ENCODE measurements around the gene TENM3.

TENM3 gene

GRCh38 chr4:182700362-182701160 is 457.4 kb downstream of the TENM3 start:
- Mint-ChIP-seq H3K4me1 (ENCODE audit: low read depth in 2 of 2) (no peaks in the 10 kb centered on the region), H3K36me3 (ENCODE audit: insufficient read depth) (no peaks in the 10 kb centered on the region), H3K27ac (no peak overlapping the region), H3K27me3 (peaks cover 2% of the 10 kb centered on the region in 2 donors), H3K4me3 (no peak overlapping the region), H3K9me3 (no peaks in the 10 kb centered on the region)
- DNase-seq (no peak), ATAC-seq (replicated peaks) (no peak)

- Mint-ChIP-seq H3K4me3 (no peak overlapping the region), H3K36me3 (ENCODE audit: insufficient read depth) (no peaks in the 10 kb centered on the region), H3K4me1 (ENCODE audit: low read depth in 2 of 2) (no peaks in the 10 kb centered on the region), H3K9me3 (no peaks in the 10 kb centered on the region), H3K27me3 (peaks cover 12 to 32% of the 10 kb centered on the region in 2 donors), H3K27ac (no peak overlapping the region)
- DNase-seq: no peak
- ATAC-seq (replicated peaks): no peak
Measured at GRCh38 chr4:182704077-182704476, 460.9 kb downstream of the TENM3 start.

- no peaks in the 10 kb centered on the region for H3K36me3 Mint-ChIP-seq (ENCODE audit: insufficient read depth)
- no peak for ATAC-seq (replicated peaks)
- no peaks in the 10 kb centered on the region for H3K9me3 Mint-ChIP-seq
- no peaks in the 10 kb centered on the region for H3K4me1 Mint-ChIP-seq (ENCODE audit: low read depth in 2 of 2)
- no peak overlapping the region for H3K27ac Mint-ChIP-seq
- H3K27me3 Mint-ChIP-seq: peaks cover 12 to 32% of the 10 kb centered on the region in 2 donors
- DNase-seq: no peak
- no peak overlapping the region for H3K4me3 Mint-ChIP-seq
Measured at GRCh38 chr4:182704948-182705347, 461.7 kb downstream of the TENM3 start.

GRCh38 chr4:182705389-182705788 is 462.2 kb downstream of the TENM3 start:
- no peak for DNase-seq
- Mint-ChIP-seq H3K27me3 (peaks cover 12 to 32% of the 10 kb centered on the region in 2 donors), H3K4me1 (ENCODE audit: low read depth in 2 of 2) (no peaks in the 10 kb centered on the region), H3K4me3 (no peak overlapping the region), H3K27ac (no peak overlapping the region), H3K36me3 (ENCODE audit: insufficient read depth) (no peaks in the 10 kb centered on the region), H3K9me3 (no peaks in the 10 kb centered on the region)
- ATAC-seq (replicated peaks): no peak

- ATAC-seq (replicated peaks): no peak
- no peaks in the 10 kb centered on the region for H3K36me3 Mint-ChIP-seq (ENCODE audit: insufficient read depth)
- H3K9me3 Mint-ChIP-seq: no peaks in the 10 kb centered on the region
- no peak overlapping the region for H3K4me3 Mint-ChIP-seq
- no peak for DNase-seq
- no peaks in the 10 kb centered on the region for H3K4me1 Mint-ChIP-seq (ENCODE audit: low read depth in 2 of 2)
- no peak overlapping the region for H3K27ac Mint-ChIP-seq
- peaks cover 13 to 50% of the 10 kb centered on the region in 2 donors for H3K27me3 Mint-ChIP-seq
Measured at GRCh38 chr4:182711211-182711610, 468.0 kb downstream of the TENM3 start.

GRCh38 chr4:182715548-182715947 is 472.3 kb downstream of the TENM3 start:
- Mint-ChIP-seq H3K4me3 (no peak overlapping the region), H3K27ac (no peak overlapping the region), H3K27me3 (peaks cover 17 to 36% of the 10 kb centered on the region in 2 donors), H3K4me1 (ENCODE audit: low read depth in 2 of 2) (no peaks in the 10 kb centered on the region), H3K36me3 (ENCODE audit: insufficient read depth) (no peaks in the 10 kb centered on the region), H3K9me3 (no peaks in the 10 kb centered on the region)
- DNase-seq: no peak
- no peak for ATAC-seq (replicated peaks)

- H3K9me3 Mint-ChIP-seq: no peaks in the 10 kb centered on the region
- no peak for DNase-seq
- H3K36me3 Mint-ChIP-seq (ENCODE audit: insufficient read depth): no peaks in the 10 kb centered on the region
- no peaks in the 10 kb centered on the region for H3K4me1 Mint-ChIP-seq (ENCODE audit: low read depth in 2 of 2)
- no peak for ATAC-seq (replicated peaks)
- H3K27ac Mint-ChIP-seq: no peak overlapping the region
- peaks cover 17 to 36% of the 10 kb centered on the region in 2 donors for H3K27me3 Mint-ChIP-seq
- H3K4me3 Mint-ChIP-seq: no peak overlapping the region
Measured at GRCh38 chr4:182716192-182716591, 473.0 kb downstream of the TENM3 start.

- no peak for ATAC-seq (replicated peaks)
- Mint-ChIP-seq H3K27me3 (peaks cover 23 to 36% of the 10 kb centered on the region in 2 donors), H3K4me1 (ENCODE audit: low read depth in 2 of 2) (no peaks in the 10 kb centered on the region), H3K9me3 (no peaks in the 10 kb centered on the region), H3K36me3 (ENCODE audit: insufficient read depth) (no peaks in the 10 kb centered on the region), H3K4me3 (no peak overlapping the region), H3K27ac (no peak overlapping the region)
- no peak for DNase-seq
Measured at GRCh38 chr4:182717788-182718583, 474.8 kb downstream of the TENM3 start.

- ATAC-seq (replicated peaks) (no peak), DNase-seq (no peak)
- H3K9me3 Mint-ChIP-seq: no peaks in the 10 kb centered on the region
- no peaks in the 10 kb centered on the region for H3K36me3 Mint-ChIP-seq (ENCODE audit: insufficient read depth)
- H3K27me3 Mint-ChIP-seq: peaks cover 11% of the 10 kb centered on the region in 2 donors
- H3K4me1 Mint-ChIP-seq (ENCODE audit: low read depth in 2 of 2): no peaks in the 10 kb centered on the region
- H3K4me3 Mint-ChIP-seq: no peak overlapping the region
- no peak overlapping the region for H3K27ac Mint-ChIP-seq
Measured at GRCh38 chr4:182724414-182724813, 481.2 kb downstream of the TENM3 start.

GRCh38 chr4:182729516-182729915 is 486.3 kb downstream of the TENM3 start:
- Mint-ChIP-seq H3K27me3 (peaks cover 23 to 26% of the 10 kb centered on the region in 2 donors), H3K36me3 (ENCODE audit: insufficient read depth) (no peaks in the 10 kb centered on the region), H3K4me1 (ENCODE audit: low read depth in 2 of 2) (no peaks in the 10 kb centered on the region), H3K9me3 (no peaks in the 10 kb centered on the region), H3K27ac (no peak overlapping the region), H3K4me3 (no peak overlapping the region)
- DNase-seq (no peak), ATAC-seq (replicated peaks) (no peak)

- DNase-seq: no peak
- Mint-ChIP-seq H3K9me3 (no peaks in the 10 kb centered on the region), H3K36me3 (ENCODE audit: insufficient read depth) (no peaks in the 10 kb centered on the region), H3K4me3 (no peak overlapping the region), H3K27me3 (peaks cover 23 to 26% of the 10 kb centered on the region in 2 donors), H3K27ac (no peak overlapping the region), H3K4me1 (ENCODE audit: low read depth in 2 of 2) (no peaks in the 10 kb centered on the region)
- ATAC-seq (replicated peaks): no peak
Measured at GRCh38 chr4:182730791-182731190, 487.6 kb downstream of the TENM3 start.

- H3K9me3 Mint-ChIP-seq: no peaks in the 10 kb centered on the region
- H3K36me3 Mint-ChIP-seq (ENCODE audit: insufficient read depth): no peaks in the 10 kb centered on the region
- ATAC-seq (replicated peaks): no peak
- no peak overlapping the region for H3K4me3 Mint-ChIP-seq
- H3K27me3 Mint-ChIP-seq: peaks cover 13 to 18% of the 10 kb centered on the region in 2 donors
- no peak for DNase-seq
- H3K27ac Mint-ChIP-seq: no peak overlapping the region
- H3K4me1 Mint-ChIP-seq (ENCODE audit: low read depth in 2 of 2): no peaks in the 10 kb centered on the region
Measured at GRCh38 chr4:182736207-182736606, 493.0 kb downstream of the TENM3 start.

- H3K4me1 Mint-ChIP-seq (ENCODE audit: low read depth in 2 of 2): no peaks in the 10 kb centered on the region
- H3K4me3 Mint-ChIP-seq: no peak overlapping the region
- ATAC-seq (replicated peaks) (no peak), DNase-seq (no peak)
- peaks cover 7 to 15% of the 10 kb centered on the region in 2 donors for H3K27me3 Mint-ChIP-seq
- no peaks in the 10 kb centered on the region for H3K36me3 Mint-ChIP-seq (ENCODE audit: insufficient read depth)
- H3K9me3 Mint-ChIP-seq: no peaks in the 10 kb centered on the region
- H3K27ac Mint-ChIP-seq: no peak overlapping the region
Measured at GRCh38 chr4:182738283-182739047, 495.3 kb downstream of the TENM3 start.
